Body of pancreas (tissue), 4 donors: Measurements from ENCODE around the gene UBE2L5.

Experiments
- POLR2A ChIP-seq, 3 donors: fragments of 450-650 bp; IDR thresholded peaks; one replicate each; pipeline ENCODE4 v1.6.1; 2016; ENCODE audit warnings: antibody characterized with exemption in 3 of 3, mild to moderate bottlenecking in 2 of 3
- TF ChIP-seq, protein P1 (sequence below), 7 experiments: fragments of 450-650 bp in 4 of 7; fragments of 200-600 bp in 3 of 7; sonication (generic) in 3 of 7; IDR thresholded peaks; one replicate each; pipeline ENCODE4 v1.5.1; 2016 to 2019; ENCODE audit warnings: antibody characterized with exemption in 7 of 7

DNA sequence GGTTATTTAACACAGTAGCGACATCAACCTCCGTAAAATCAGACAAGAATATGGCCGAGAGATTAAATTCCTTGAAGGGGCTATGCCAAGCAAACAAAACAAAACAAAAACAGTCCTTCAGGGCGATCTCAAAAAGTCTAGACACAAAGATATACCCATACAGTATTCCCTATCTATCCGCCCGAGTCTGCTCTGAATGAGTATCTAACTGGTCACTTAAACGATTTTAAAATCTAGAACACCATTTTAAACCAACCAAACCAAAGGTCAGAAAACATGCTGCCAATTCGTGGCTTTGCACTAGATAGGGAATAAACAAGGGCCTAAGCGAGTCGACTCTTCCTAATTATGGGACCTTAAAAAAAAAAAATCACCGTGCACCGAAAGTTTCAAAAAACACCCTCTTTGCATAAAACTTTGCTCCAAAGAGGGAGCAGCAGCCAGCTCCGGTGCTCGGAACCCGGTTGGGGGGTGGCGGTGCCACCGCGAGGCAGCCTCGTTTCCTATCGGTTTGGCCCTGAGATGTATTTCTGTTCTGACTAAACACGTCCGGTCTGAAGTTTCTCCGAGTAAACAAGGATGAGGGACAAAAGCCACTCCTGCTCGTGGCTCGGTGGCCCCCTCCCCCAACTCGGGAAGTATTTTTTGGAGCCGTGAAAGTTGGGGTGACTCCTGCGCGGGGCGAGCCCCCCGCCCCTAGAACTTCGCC, 41.6 kb downstream of the UBE2L5 start:
- peak in 2 of 3 donors; percentile 52 to 57 for TF ChIP-seq POLR2A (IDR thresholded peaks at IDR 0.05)
- TF ChIP-seq, protein P1, sequence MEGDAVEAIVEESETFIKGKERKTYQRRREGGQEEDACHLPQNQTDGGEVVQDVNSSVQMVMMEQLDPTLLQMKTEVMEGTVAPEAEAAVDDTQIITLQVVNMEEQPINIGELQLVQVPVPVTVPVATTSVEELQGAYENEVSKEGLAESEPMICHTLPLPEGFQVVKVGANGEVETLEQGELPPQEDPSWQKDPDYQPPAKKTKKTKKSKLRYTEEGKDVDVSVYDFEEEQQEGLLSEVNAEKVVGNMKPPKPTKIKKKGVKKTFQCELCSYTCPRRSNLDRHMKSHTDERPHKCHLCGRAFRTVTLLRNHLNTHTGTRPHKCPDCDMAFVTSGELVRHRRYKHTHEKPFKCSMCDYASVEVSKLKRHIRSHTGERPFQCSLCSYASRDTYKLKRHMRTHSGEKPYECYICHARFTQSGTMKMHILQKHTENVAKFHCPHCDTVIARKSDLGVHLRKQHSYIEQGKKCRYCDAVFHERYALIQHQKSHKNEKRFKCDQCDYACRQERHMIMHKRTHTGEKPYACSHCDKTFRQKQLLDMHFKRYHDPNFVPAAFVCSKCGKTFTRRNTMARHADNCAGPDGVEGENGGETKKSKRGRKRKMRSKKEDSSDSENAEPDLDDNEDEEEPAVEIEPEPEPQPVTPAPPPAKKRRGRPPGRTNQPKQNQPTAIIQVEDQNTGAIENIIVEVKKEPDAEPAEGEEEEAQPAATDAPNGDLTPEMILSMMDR (IDR thresholded peaks at IDR 0.05) = peak in 1 of 7 experiments; percentile 12
